Gastrocnemius medialis (tissue), 4 donors: ENCODE data around the gene XCL1. TPM values are rescaled to one million over a fixed set of nuclear protein-coding genes. Genes with fewer than 3 reads are reported as not detected.

ENCODE experiments used
- ATAC-seq, 2 donors: fragments of 150-250 bp; one replicate each; pipeline ENCODE4 v1.9.1; 2016
- DNase-seq, 2 donors: peaks; one replicate each; pipeline ENCODE4 v3.0.0-alpha.2; 2019
- H3K27ac ChIP-seq, 4 donors: fragments of 200-600 bp; sonication (generic); 1 replicate in 1 of 4; 2 replicates in 3 of 4; pipeline ENCODE4 v1.5.1; 2016 to 2018; ENCODE audit warnings: mild to moderate bottlenecking in 2 of 4, moderate library complexity in 1 of 4
- H3K27me3 ChIP-seq, 3 donors: fragments of 200-600 bp; sonication (generic) in 2 of 3; 1 replicate in 1 of 3; 2 replicates in 2 of 3; pipeline versions ENCODE4 v1.5.1 to v1.6.0; 2016 to 2019; ENCODE audit warnings: mild to moderate bottlenecking in 1 of 3, moderate library complexity in 1 of 3
- H3K36me3 ChIP-seq, 2 donors: fragments of 200-600 bp; sonication (generic) in 1 of 2; one replicate each; pipeline ENCODE4 v1.5.1; 2017 to 2018
- H3K4me1 ChIP-seq, 2 donors: fragments of 200-600 bp; sonication (generic) in 1 of 2; one replicate each; pipeline ENCODE4 v1.5.1; 2016 to 2017; ENCODE audit warnings: mild to moderate bottlenecking in 2 of 2
- H3K4me3 ChIP-seq, 4 donors: fragments of 200-600 bp; sonication (generic) in 3 of 4; 1 replicate in 1 of 4; 2 replicates in 3 of 4; pipeline ENCODE4 v1.5.1; 2016 to 2019; ENCODE audit warnings: mild to moderate bottlenecking in 2 of 4
- H3K9me3 ChIP-seq, 3 donors: fragments of 200-600 bp; sonication (generic) in 2 of 3; 1 replicate in 1 of 3; 2 replicates in 2 of 3; pipeline ENCODE4 v1.5.1; 2016 to 2019
- CTCF ChIP-seq, 5 experiments: fragments of 450-650 bp in 3 of 5; fragments of 200-600 bp in 2 of 5; sonication (generic) in 2 of 5; IDR thresholded peaks in 4 of 5; conservative IDR thresholded peaks in 1 of 5; 1 replicate in 4 of 5; 2 replicates in 1 of 5; pipeline ENCODE4 v1.5.1; 2016 to 2019; ENCODE audit warnings: antibody characterized with exemption in 5 of 5, mild to moderate bottlenecking in 3 of 5, moderate library complexity in 3 of 5
- POLR2A ChIP-seq, 2 donors: fragments of 450-650 bp; IDR thresholded peaks; one replicate each; pipeline ENCODE4 v1.6.1; 2017; ENCODE audit warnings: antibody characterized with exemption in 2 of 2, mild to moderate bottlenecking in 2 of 2, moderate library complexity in 2 of 2
- in situ Hi-C, 4 donors: fragments of 200-750 bp; cut with MboI; loops; one replicate each; pipeline versions ENCODE4 v1.15.0 to v1.8.0; 2017; ENCODE audit warnings: low sequenced_read_pairs in 4 of 4
- intact Hi-C: fragments of 100-400 bp; cut with DNase I; formaldehyde crosslinking; loops from one replicate; pipeline ENCODE4 v1.15.1; 2023; ENCODE audit warnings: low total_unique reads
- total RNA-seq, 4 donors: library from RNA; depleted of rRNA; stranded (reverse); fragments of >200 nt; gene quantifications; one replicate each; pipeline versions ENCODE4 v1.1.0 to v1.2.3, GENCODE V29; 2016

XCL1 gene
- total RNA-seq, 4 donors from 2014 or later, result not detected

- Histone ChIP-seq H3K4me1 (peaks cover 79 to 86% of the 10 kb centered on the region in 2 donors), H3K36me3 (no peaks in the 10 kb centered on the region), H3K4me3 (peak overlapping the region; percentile 35 to 54 (median 46)), H3K27me3 (no peaks in the 10 kb centered on the region), H3K9me3 (no peaks in the 10 kb centered on the region), H3K27ac (peak overlapping the region; percentile 96 to 100 (median 96))
- ATAC-seq (no peak), DNase-seq (no peak)
- in situ Hi-C loops, result loop anchor here in 3 of 4 donors (10.0 to 25.0 kb wide), 6 partner anchors 285 to 935 kb away; partner anchors contain the start of gene SLC19A2 (in 2 of the 3)
- no peak for TF ChIP-seq POLR2A (IDR thresholded peaks at IDR 0.05)
- intact Hi-C loops, result loop anchor here (1.0 to 10.0 kb wide), 6 partner anchors 13 to 875 kb away; partner anchors contain the start of genes BLZF1, DCAF6, MPC2 and NME7
Measured at GRCh38 chr1:168609741-168610510, 33.5 kb downstream of the XCL1 start.

GRCh38 chr1:168613038-168613451, 36.6 kb downstream of the XCL1 start:
- H3K4me1 ChIP-seq, result peaks cover 62 to 75% of the 10 kb centered on the region in 2 donors
- no peaks in the 10 kb centered on the region for H3K36me3 ChIP-seq
- in situ Hi-C loops (loop anchor here in 1 of 4 donors (25.0 kb wide), 1 partner anchor 874 kb away; the partner anchor contains the start of gene SLC19A2), intact Hi-C loops (loop anchor here (10.0 kb wide), 1 partner anchor 678 kb away; the partner anchor contains the start of genes DCAF6 and MPC2)
- TF ChIP-seq POLR2A (IDR thresholded peaks at IDR 0.05), result no peak
- TF ChIP-seq CTCF (IDR thresholded peaks at IDR 0.05 in 4 of 5, conservative IDR thresholded peaks at IDR 0.05 in 1 of 5), result no peak
- peak; percentile 38 to 69 for DNase-seq
- H3K9me3 ChIP-seq, result no peaks in the 10 kb centered on the region
- no peaks in the 10 kb centered on the region for H3K27me3 ChIP-seq
- H3K4me3 ChIP-seq, result peak overlapping the region in 2 of 4 donors; percentile 20 to 44
- peak overlapping the region; percentile 96 to 100 (median 96) for H3K27ac ChIP-seq
- peak; percentile 25 to 26 for ATAC-seq

- peak; percentile 77 to 88 for DNase-seq
- Histone ChIP-seq H3K27me3 (no peaks in the 10 kb centered on the region), H3K4me1 (peaks cover 56 to 68% of the 10 kb centered on the region in 2 donors), H3K36me3 (no peaks in the 10 kb centered on the region), H3K4me3 (peak overlapping the region; percentile 12 to 44 (median 34)), H3K27ac (peak overlapping the region; percentile 96 to 100 (median 96)), H3K9me3 (no peaks in the 10 kb centered on the region)
- TF ChIP-seq POLR2A (IDR thresholded peaks at IDR 0.05) (peak; percentile 38 to 80), CTCF (IDR thresholded peaks at IDR 0.05 in 4 of 5, conservative IDR thresholded peaks at IDR 0.05 in 1 of 5) (no peak)
- intact Hi-C loops (loop anchor here (10.0 kb wide), 1 partner anchor 679 kb away; the partner anchor contains the start of genes DCAF6 and MPC2), in situ Hi-C loops (loop anchor here in 1 of 4 donors (25.0 kb wide), 1 partner anchor 874 kb away; the partner anchor contains the start of gene SLC19A2)
- peak; percentile 64 to 70 for ATAC-seq
Measured at GRCh38 chr1:168613691-168614231, 37.4 kb downstream of the XCL1 start.

GRCh38 chr1:168614235-168614634, 37.8 kb downstream of the XCL1 start:
- Histone ChIP-seq H3K27me3 (no peaks in the 10 kb centered on the region), H3K36me3 (no peaks in the 10 kb centered on the region), H3K4me3 (peak overlapping the region; percentile 12 to 44 (median 34)), H3K9me3 (no peaks in the 10 kb centered on the region), H3K27ac (peak overlapping the region; percentile 96 to 100 (median 96)), H3K4me1 (peaks cover 53 to 66% of the 10 kb centered on the region in 2 donors)
- DNase-seq, result peak in 1 of 2 donors; percentile 74
- in situ Hi-C loops (loop anchor here in 1 of 4 donors (25.0 kb wide), 1 partner anchor 873 kb away; the partner anchor contains the start of gene SLC19A2), intact Hi-C loops (loop anchor here (10.0 kb wide), 1 partner anchor 679 kb away; the partner anchor contains the start of genes DCAF6 and MPC2)
- TF ChIP-seq POLR2A (IDR thresholded peaks at IDR 0.05) (no peak), CTCF (IDR thresholded peaks at IDR 0.05 in 4 of 5, conservative IDR thresholded peaks at IDR 0.05 in 1 of 5) (no peak)
- ATAC-seq, result peak; percentile 45 to 70
